DMS53 treated with DMSO at 0.1 percent for 48 hours (cell line): ENCODE data around the gene HNRNPM.
"Not testable (repeated sequence)": the region's sequence is repeated elsewhere in the genome, so short reads cannot be mapped to it uniquely, and the experiment has no call there.

Source experiments
- DNase-seq: peaks from one replicate; lab custom pipeline; 2025; ENCODE audit not compliant: unreplicated experiment; lab: John Stamatoyannopoulos, UW

Gene HNRNPM

DNA sequence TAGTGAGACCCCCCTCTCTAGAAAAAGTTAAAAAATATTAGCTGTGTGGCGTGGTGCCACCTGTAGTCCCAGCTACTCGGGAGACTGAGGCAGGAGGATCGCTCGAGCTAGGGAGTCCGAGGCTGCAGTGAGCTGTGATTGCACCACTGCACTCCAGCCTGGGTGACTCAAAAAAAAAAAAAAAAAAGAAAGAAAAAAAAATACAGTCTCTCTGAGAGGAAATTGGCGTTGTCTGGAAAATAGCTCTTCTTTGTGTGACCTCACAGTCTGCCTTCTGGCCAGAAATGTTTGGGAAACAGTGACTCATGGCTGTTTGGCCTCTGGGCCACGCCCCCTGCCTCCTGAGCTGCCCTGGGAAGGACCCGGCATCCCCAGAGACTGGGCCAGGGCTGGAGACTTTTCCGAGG, 21.0 kb upstream of the HNRNPM start:
- DNase-seq: peak; percentile 86

DNA sequence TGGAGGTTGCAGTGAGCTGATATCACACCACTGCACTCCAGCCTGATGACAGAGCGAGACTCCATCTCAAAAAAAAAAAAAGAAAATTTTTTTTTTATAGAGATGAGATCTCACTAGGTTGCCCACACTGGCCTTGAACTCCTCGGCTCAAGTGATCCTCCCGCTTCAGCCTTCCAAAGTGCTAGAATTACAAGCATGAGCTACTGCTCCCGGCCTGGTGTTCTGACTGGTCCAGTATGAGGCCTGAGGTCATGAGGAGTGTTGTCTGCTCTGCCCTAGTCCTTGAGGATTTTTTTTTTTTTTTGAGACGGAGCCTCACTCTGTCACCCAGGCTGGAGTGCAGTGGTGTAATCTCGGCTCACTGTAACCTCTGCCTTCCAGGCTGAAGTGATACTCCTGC, 19.4 kb upstream of the HNRNPM start:
- not testable (repeated sequence) for DNase-seq

DNA sequence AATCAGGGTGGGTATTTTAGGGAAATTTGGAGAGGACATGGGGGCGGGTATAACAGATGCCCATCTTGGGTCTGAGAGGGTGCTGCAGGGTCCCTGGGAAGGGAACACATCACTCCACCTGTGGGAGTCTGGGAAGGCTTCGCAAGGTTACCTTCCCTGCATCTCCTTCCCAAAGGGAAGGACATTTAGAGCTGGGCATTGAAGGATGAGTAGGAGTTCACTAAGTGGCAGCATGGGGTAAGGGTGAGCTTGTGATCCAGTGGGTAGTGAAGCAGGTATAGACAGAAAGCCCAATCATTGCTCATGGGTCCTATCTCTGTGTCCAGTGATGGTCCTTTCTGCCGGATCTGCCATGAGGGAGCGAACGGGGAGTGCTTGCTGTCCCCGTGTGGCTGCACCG, 18.5 kb upstream of the HNRNPM start:
- DNase-seq: no peak

- DNase-seq: no peak
Measured at GRCh38 chr19:8429044-8429443, 15.7 kb upstream of the HNRNPM start.

DNA sequence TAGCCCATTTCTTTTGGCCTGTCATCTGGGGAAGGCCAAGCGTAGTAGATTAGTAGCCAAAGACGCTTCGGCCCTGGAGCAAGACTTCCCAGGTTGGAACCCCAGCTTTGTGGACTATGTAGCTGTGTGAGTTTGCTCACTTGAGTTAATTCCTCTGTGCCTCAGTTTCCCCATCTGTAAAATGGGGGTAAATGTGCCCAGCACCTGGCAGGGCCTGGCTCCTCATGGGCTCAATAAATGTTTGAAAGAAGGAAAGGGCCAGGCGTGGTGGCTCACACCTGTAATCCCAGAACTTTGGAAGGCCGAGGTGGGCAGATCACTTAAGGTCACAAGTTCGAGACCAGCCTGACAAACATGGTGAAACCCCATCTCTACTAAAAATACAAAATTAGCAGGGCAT, 14.9 kb upstream of the HNRNPM start:
- no peak for DNase-seq

DNA sequence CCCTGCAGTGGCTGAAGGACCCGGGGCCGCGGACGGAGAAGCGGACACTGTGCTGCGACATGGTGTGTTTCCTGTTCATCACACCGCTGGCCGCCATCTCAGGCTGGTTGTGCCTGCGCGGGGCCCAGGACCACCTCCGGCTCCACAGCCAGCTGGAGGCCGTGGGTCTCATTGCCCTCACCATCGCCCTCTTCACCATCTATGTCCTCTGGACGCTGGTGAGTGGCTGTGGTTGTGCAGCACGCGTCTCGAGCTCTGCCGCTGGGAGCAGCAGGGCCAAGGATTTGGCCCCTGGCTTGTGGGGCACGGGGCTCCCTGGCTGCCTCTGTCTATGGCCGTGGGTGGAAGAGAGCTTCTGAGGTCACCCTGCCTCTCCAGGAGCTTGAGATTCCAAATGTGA, 14.1 kb upstream of the HNRNPM start:
- DNase-seq: no peak

DNA sequence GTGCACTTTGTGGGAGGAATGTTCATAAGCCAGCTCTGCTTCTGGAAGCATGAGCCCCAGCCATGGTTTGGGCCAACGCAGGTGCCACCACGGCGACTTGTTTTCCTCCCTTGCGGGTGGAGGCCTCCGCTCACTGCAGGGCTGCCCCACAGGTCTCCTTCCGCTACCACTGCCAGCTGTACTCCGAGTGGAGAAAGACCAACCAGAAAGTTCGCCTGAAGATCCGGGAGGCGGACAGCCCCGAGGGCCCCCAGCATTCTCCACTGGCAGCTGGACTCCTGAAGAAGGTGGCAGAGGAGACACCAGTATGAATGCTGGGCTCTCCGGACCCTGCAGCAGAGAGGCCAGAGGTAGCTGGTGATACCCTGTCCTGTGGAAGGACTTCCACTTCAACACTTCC, 6.5 kb upstream of the HNRNPM start:
- DNase-seq: no peak

GRCh38 chr19:8441725-8442544, 2.8 kb upstream of the HNRNPM start:
- no peak for DNase-seq

DNA sequence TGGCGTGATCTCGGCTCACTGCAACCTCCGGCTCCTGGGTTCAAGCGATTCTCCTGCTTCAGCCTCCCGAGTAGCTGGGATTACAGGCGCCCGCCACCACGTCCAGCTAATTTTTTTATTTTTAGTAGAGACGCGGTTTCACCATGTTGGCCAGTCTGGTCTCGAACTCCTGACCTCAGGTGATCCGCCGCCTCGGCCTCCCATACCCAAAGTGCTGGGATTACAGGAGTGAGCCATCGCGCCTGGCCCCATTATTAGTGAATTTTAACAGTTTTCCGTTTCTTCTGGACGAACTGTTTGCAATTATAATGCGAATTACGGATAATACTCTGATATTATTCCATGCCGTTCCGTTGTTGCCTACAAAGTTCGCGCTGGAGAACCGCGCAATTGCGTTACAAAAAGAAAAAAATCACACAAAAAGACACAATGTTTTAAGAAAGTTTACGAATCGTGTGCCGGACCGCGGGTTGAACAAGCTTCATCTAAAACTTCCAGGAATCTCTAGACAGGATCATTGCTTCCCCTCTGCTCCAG, 567 bp upstream of the HNRNPM start:
- not testable (repeated sequence) for DNase-seq

DNA sequence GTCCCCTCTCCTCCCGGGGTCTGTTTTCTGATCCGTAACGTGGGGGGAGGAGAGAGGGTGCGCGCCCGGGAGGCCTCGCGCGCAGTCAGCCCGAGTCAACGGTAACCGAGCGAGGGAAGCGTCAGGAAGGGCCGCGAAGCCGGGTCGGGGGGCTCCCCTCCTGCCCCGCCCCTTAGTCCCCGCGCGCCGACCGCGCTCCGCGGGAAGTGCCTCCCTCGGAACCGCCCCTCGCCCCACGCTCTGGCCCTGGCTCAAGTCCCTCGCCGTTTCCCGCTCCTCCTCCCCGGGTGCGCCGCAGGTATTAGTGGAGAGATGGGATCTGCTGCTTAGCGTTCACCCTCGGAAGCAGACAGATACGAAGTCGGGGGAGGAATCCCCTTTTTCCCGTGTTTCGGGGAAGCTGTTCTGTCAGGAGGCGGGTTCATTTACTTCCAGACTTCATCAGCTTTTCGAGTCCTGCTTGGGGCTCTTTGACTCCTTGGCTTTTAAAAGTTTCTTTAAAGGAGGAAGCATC, 770 bp downstream of the HNRNPM start:
- no peak for DNase-seq

DNA sequence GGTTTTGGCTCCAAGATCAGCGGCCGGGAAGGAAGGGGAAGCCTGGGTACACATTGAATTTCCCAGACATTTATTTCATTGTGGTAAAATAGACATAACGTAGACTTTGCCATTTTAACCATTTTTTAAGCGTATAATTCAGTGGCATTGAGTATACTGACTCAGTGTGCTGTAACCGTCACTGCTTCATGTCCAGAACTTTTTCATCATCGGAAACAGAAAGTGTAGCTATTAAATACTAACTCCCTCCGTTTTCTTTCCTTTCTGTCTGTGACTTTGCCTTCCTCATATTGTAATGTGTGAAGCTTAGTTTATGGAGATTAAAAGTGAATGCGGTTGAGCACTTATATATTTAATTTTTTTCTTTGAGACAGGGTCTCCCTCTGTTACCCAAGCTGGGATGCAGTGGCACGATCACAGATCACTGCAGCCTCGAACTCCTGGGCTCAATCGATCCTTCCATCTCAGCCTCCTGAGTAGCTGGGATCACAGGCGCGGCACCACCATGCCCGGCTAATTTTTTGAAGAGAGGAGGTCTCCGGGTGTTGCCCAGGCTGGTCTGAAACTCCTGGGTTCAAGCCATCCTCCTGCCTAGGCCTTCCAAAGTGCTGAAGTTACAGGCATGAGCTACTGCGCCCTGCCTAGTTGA, 1.4 kb downstream of the HNRNPM start:
- DNase-seq: no peak

DNA sequence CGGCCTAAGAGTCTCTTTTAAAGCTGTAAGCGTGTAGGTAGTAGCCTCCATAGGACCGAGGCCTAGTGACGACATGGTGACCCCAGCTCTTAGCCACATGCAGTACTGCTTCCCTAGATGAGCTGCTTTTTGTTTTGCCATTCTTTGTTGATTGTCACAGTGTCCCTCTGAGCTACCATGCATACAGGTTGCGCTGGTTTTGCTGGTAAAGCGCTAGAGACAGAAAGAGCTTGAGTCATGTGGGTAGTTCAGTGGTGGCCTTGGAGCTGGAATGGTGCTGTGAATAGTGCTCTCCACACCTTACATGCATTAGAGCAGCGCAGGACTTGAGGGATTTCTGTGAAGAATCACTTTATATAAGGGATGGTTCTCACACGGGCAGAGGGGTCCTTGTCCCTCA, 5.1 kb downstream of the HNRNPM start:
- no peak for DNase-seq

DNA sequence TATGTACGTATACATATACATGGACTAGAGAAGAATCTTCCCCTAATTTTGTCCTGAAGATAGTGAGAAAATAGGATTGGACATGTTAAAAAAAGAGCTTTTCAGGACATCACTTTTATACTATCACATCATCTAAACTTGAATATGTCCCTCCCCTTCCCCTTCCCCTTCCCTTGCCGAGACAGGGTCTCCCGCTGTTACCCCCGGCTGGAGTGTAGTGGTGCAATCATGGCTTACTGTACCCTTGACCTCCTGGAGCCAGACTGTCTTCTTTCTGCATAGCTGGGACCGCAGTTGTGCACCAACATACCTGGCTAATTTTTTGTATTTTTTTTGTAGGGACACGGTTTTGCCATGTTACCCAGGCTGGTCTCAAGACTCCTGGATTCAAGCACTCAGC, 6.6 kb downstream of the HNRNPM start:
- no peak for DNase-seq

- DNase-seq: no peak
Measured at GRCh38 chr19:8451885-8452284, 7.1 kb downstream of the HNRNPM start.

- DNase-seq: no peak
Measured at GRCh38 chr19:8452446-8453123, 7.8 kb downstream of the HNRNPM start.

DNA sequence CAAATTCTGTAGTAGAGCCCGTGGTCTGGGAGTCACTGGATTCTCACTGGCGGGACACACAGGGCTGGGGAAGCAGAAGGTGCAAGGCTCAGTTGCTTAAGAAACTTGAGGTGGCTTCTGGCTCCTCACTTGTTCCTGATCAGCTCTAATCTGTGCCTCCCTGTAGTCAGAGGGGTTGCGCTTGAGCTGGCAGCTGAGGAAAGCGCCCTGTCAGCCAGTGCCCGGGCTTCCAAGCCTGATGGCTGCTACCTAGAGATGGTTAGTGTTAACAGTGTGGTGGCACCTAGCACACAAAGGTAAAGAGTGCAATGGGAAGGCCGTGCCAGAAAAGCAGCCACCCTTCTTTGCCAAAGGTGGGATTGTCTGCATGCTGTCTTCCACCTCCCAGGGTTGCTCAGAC, 8.8 kb downstream of the HNRNPM start:
- no peak for DNase-seq

- no peak for DNase-seq
Measured at GRCh38 chr19:8454218-8454617, 9.4 kb downstream of the HNRNPM start.

DNA sequence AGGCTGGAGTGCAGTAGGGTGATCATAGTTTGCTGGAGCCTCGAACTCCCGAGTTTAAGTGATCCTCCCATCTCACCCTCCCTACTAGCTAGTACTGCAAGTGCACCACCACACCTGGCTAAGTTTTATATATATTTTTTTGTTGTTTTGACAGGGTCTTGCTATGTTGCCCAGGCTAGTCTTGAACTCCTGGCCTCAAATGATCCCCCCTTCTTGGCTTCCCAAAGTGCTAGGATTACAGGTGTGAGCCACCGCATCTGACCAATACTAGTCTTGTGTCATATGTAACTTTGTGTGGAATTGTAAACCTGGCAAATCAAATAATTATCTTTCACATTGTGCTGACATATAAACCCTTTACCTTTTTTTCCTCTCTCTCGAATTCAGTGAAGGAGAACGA, 10.2 kb downstream of the HNRNPM start:
- no peak for DNase-seq

GRCh38 chr19:8456064-8456463, 11.3 kb downstream of the HNRNPM start:
- no peak for DNase-seq

GRCh38 chr19:8457209-8457608, 12.4 kb downstream of the HNRNPM start:
- DNase-seq: no peak

DNA sequence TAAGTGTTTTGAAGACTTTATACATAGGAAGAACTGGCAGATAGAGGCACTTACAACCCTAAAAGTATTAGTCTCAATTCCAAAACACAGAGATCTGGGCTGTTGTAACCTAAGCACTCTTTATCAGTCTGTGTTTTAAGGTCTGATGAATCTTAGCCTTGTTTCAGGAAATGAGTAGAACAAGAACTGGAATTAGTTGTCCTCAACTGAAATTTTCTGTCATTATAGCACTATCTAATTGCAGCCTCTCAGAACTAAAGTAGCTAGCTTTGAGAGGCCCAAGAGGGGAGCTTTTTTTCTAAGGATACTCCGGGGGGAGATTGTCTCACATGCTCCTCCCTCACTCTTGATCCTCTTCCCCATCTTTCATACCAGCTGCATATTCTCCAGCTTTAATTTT, 13.1 kb downstream of the HNRNPM start:
- DNase-seq: no peak

DNA sequence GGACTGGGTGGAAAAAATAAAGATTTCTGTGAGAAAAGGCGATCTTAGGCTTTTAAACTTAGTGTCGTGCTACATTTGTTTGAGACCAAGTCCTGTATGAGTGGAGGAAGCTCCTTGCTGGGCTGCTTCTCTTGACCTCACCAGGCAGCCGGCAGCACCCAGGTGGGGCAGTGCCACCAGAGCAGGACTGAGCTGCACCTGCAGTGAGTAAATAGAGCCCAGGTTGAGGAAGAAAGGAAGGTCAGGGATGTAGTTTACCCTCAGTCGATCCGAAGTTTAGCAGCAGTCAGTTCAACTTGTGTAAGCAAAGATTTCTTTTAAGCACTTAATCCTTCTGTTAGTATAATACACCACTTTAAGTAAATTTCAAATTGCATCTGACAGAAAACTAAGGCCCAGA, 13.6 kb downstream of the HNRNPM start:
- peak; percentile 19 for DNase-seq
